CD1c-positive myeloid dendritic cell (primary cell): Measurements from ENCODE around the gene PPEF2.
"Not testable (repeated sequence)": the region's sequence is repeated elsewhere in the genome, so short reads cannot be mapped to it uniquely, and the experiment has no call there.

ENCODE experiments used
- DNase-seq: peaks from one replicate; pipeline ENCODE4 v3.0.0-alpha.2; 2016; ENCODE audit errors: extremely low spot score

The PPEF2 gene

GRCh38 chr4:75902352-75902751, at the start of gene PPEF2:
Gene PPEF2 (minus strand): TSS chr4:75902452. CDS start chr4:75896325, 6,127 bp downstream.
- DNase-seq = no peak

- DNase-seq = no peak
Observed at GRCh38 chr4:75950213-75950815, 48.1 kb upstream of the PPEF2 start.

GRCh38 chr4:75948822-75949444, 46.7 kb upstream of the PPEF2 start:
- DNase-seq = no peak

GRCh38 chr4:75940692-75941253, 38.5 kb upstream of the PPEF2 start, which contains the start of gene NAAA:
Gene NAAA (minus strand): TSS chr4:75941013. CDS start chr4:75940949, 64 bp downstream.
- peak; percentile 73 for DNase-seq

GRCh38 chr4:75939890-75940691, 37.8 kb upstream of the PPEF2 start:
- DNase-seq = peak; percentile 76

- no peak for DNase-seq
Observed at GRCh38 chr4:75935628-75936027, 33.4 kb upstream of the PPEF2 start.

GRCh38 chr4:75930152-75930551, 27.9 kb upstream of the PPEF2 start:
- no peak for DNase-seq

- not testable (repeated sequence) for DNase-seq
Observed at GRCh38 chr4:75924916-75925315, 22.7 kb upstream of the PPEF2 start.

GRCh38 chr4:75924309-75924827, 22.1 kb upstream of the PPEF2 start:
- DNase-seq = no peak

- DNase-seq = no peak
Observed at GRCh38 chr4:75922588-75922987, 20.3 kb upstream of the PPEF2 start.

GRCh38 chr4:75921910-75922309, 19.7 kb upstream of the PPEF2 start:
- no peak for DNase-seq

- no peak for DNase-seq
Observed at GRCh38 chr4:75920327-75920726, 18.1 kb upstream of the PPEF2 start.

- DNase-seq = no peak
Observed at GRCh38 chr4:75919920-75920319, 17.7 kb upstream of the PPEF2 start.

GRCh38 chr4:75916091-75916661, 13.9 kb upstream of the PPEF2 start:
- peak; percentile 11 for DNase-seq

GRCh38 chr4:75912968-75913367, 10.7 kb upstream of the PPEF2 start:
- no peak for DNase-seq

- DNase-seq = not testable (repeated sequence)
Observed at GRCh38 chr4:75910831-75911230, 8.6 kb upstream of the PPEF2 start.

- DNase-seq = no peak
Observed at GRCh38 chr4:75909405-75909804, 7.2 kb upstream of the PPEF2 start.

- DNase-seq = no peak
Observed at GRCh38 chr4:75908555-75908954, 6.3 kb upstream of the PPEF2 start.

GRCh38 chr4:75907966-75908365, 5.7 kb upstream of the PPEF2 start:
- peak; percentile 34 for DNase-seq

- no peak for DNase-seq
Observed at GRCh38 chr4:75904076-75904475, 1.8 kb upstream of the PPEF2 start.

GRCh38 chr4:75898536-75898935, 3.7 kb downstream of the PPEF2 start:
- no peak for DNase-seq
